SU-DHL-6 (cell line): Measurements from ENCODE around the gene HBEGF.

ENCODE experiments used
- CTCF ChIP-seq: fragments of 200-600 bp; sonication (generic); IDR thresholded peaks from one replicate; pipeline ENCODE4 v1.5.1; 2017; ENCODE audit warnings: antibody characterized with exemption, mild to moderate bottlenecking, low read length, moderate library complexity; ENCODE audit not compliant: insufficient read depth, poor library complexity, severe bottlenecking
- EZH2phosphoT487 ChIP-seq: fragments of 200-600 bp; sonication (generic), shearing (Covaris generic); conservative IDR thresholded peaks from 2 replicates; pipeline ENCODE4 v1.6.1; 2018; ENCODE audit warnings: mild to moderate bottlenecking, antibody characterized with exemption, low read length, moderate library complexity, mixed read lengths

- TF ChIP-seq CTCF (no peak), EZH2phosphoT487 (no peak)
Measured at GRCh38 chr5:140336388-140336787, 10.0 kb downstream of the HBEGF start.
